GM13976 (cell line): ENCODE measurements around the gene SAMD14.

Source experiments
- DNase-seq: peaks from one replicate; pipeline ENCODE4 v3.0.0; 2012; ENCODE audit warnings: low spot score
- in situ Hi-C: fragments of 300-500 bp; cut with MboI; formaldehyde crosslinking; loops from one replicate; pipeline ENCODE4 v1.12.0; 2022; ENCODE audit warnings: low sequenced_read_pairs, mixed read lengths, inconsistent platforms; ENCODE audit not compliant: unreplicated experiment
- TF ChIP-seq, protein P1 (sequence below): IDR thresholded peaks from 2 replicates; pipeline ENCODE4 v1.5.1; 2012; ENCODE audit warnings: borderline replicate concordance, mild to moderate bottlenecking; ENCODE audit not compliant: insufficient read depth; ENCODE audit errors: extremely low read depth, missing control alignments, control extremely low read depth

Gene SAMD14

DNA sequence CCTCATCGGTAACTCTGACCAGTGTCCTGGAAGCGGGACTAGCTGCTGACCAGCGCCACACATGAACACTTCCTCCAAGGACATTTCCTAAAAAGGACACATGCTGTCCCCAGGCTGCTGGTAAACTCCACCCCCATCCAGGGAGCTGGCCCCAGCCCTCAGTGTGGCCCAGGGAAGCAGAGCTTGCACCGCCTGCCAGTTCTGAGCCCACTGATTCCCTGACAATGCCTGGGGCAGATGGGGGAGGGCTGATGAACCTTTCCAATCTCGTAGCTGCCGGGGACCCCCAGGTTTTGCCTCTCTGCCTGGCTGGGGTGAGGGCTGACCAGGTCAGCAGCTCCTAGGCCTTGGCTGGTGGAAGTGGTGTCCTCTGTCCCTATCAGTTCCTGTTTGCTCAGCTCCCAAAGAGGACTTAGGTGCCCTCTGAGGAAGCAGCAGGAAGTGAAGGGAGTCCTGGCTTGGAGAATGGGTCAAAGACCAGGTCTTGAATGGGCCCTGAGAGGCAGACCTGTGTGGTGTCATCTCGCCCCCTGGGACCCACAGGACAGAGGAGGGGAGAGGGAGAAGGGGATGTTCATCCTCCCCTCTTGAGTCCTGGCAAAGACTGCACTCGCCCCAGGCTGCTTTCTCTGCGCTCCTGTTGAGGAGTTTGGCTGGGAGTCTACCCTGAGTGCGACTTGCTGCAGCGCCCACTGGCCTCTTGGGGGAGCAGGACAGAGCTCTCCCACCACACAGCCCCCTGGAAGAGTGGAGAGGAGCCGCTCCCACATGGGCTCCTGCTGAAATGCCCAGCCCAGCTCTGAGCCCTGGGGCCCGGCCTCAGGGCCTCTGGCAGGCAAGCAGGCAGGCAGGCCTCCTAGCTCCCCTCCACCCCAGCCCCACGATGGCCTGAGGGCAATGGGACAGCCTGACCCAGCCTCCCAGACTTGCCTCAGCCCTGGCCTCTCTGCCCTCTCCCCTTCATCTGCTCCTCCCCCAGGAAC is 18.0 kb downstream of the SAMD14 start:
- DNase-seq: no peak
- TF ChIP-seq, protein P1, sequence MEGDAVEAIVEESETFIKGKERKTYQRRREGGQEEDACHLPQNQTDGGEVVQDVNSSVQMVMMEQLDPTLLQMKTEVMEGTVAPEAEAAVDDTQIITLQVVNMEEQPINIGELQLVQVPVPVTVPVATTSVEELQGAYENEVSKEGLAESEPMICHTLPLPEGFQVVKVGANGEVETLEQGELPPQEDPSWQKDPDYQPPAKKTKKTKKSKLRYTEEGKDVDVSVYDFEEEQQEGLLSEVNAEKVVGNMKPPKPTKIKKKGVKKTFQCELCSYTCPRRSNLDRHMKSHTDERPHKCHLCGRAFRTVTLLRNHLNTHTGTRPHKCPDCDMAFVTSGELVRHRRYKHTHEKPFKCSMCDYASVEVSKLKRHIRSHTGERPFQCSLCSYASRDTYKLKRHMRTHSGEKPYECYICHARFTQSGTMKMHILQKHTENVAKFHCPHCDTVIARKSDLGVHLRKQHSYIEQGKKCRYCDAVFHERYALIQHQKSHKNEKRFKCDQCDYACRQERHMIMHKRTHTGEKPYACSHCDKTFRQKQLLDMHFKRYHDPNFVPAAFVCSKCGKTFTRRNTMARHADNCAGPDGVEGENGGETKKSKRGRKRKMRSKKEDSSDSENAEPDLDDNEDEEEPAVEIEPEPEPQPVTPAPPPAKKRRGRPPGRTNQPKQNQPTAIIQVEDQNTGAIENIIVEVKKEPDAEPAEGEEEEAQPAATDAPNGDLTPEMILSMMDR: no peak
- in situ Hi-C loops: no loop called here

DNA sequence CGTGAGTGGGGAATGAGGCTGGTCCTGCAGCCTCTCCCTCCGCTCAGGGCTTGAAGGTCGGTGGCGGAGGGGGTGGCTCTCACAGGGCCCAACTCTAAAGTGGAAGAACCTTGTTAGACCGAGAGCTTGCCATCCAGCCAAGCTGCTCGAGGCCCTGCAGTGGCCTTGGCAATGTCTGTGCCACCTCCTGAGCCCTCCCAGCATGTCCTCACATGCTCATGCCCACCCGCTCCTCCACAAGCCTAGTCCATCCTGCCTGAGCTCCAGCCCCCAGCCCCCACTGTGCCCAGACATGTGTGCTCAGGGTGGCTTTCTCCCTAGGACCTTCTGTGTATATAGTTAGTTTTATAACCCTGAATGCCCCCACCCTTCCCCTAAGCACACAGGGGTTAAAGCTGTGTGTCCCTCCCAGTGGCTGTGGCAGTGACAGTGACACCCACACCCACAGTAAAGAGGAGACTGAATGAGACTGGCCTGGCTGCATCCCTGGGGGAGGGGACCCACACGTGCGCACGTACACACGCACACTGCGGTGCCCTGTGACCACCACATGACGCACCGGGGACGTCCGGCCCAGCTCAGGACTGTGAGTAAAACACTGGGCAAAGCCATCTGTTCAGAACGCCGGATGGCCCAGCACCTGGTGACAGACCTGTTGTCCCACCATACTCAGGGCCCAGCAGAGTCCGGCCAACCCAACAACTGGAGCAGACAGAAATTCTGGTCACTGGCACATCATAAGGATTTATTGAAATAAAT is 19.2 kb downstream of the SAMD14 start:
- DNase-seq: no peak
- TF ChIP-seq, protein P1: no peak
- in situ Hi-C loops: no loop called here

DNA sequence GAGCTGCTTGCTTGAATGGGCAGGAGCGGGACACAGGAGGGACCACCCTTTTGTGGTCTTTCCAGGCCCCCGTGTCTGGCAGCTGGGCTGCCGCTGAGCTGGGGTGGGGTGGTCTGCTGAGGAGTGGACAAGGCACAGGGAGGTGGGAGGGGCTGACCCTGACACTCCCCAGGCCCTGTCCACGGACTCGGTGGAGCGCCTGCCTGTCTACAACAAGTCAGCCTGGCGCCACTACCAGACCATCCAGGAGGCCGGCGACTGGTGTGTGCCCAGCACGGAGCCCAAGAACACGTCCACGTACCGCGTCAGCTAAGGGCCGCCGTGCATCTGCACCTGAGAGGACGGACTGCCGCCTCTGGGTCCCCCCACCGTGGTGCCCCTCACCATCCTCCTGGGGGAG is 20.2 kb downstream of the SAMD14 start:
- TF ChIP-seq, protein P1: no peak
- in situ Hi-C loops: no loop called here
- DNase-seq: no peak

DNA sequence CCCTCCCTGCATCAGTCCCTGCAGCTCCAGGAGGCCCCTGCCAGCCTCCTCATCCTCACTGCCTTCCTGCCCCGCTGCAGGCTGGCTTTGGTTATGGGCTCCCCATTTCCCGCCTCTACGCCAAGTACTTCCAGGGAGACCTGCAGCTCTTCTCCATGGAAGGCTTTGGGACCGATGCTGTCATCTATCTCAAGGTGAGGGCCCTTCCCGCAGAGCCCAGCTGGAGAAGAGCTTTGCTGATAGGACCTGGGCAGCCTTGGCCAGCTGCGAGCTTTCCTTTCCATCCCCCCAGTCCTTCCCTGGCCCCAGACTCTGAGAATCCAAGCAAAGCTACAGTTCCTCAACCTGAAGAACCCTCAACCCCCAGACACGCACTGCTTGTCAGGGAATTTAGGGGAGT is 20.8 kb downstream of the SAMD14 start:
- TF ChIP-seq, protein P1: no peak
- in situ Hi-C loops: no loop called here
- DNase-seq: no peak

DNA sequence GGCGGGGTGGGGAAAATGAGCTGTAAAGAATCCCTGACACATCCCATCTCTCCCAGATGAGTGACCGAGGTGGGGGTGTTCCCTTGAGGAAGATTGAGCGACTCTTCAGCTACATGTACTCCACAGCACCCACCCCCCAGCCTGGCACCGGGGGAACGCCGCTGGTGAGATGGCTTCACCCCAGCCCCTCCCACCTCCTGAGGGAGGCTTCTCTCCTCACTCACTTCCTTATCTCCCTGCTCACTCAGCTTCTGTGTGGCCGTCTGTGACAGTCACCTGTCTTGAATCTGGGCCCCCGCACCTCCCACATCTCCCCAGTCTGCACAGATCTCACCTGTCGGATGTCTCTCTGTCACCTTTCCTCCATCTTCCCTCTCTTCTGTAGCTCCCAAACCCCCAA is 21.4 kb downstream of the SAMD14 start:
- TF ChIP-seq, protein P1: no peak
- no peak for DNase-seq
- in situ Hi-C loops: no loop called here

DNA sequence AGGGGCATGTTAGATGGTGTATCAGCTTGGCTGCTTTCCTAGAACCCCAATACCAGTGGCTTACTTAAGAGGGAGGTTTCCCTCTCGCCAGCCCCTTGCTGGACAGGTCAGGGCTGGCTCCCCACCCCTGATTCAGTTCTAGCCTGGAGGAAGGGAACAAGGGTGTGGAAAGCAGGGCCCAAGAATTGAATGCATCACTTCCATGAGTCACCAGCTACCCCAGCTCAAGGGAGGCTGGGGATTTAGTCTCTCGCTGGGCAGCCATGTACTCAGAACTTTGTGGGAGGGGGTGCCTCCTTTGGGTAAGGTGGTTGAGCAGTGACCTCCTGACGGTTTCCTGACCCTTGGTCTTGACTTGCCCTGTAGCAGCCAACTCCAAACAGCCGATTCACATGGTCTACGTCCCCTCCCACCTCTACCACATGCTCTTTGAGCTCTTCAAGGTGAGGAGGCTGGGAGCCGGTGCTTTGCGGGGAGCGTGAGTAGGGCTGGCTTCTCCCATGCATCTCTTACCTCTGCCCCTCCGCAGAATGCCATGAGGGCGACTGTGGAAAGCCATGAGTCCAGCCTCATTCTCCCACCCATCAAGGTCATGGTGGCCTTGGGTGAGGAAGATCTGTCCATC is 22.1 kb downstream of the SAMD14 start:
- TF ChIP-seq, protein P1: no peak
- in situ Hi-C loops: no loop called here
- DNase-seq: no peak
